Lung (tissue), 12 donors: ENCODE measurements around the gene ATXN1. TPM values are rescaled to one million over a fixed set of nuclear protein-coding genes. Genes with fewer than 3 reads are reported as not detected.
A peak's percentile ranks its signal among the peaks of the same experiment; 100 is the strongest.

Experiments used
- ATAC-seq: fragments of 200-7000 bp; cut with Tn5 transposase; one replicate; pipeline ENCODE4 v1.9.1; 2020; ENCODE audit warnings: moderate number of reproducible peaks; ENCODE audit not compliant: insufficient read depth, low FRiP score
- DNase-seq, 3 donors: peaks; one replicate each; pipeline ENCODE4 v3.0.0-alpha.2; 2013 to 2017
- H3K27ac ChIP-seq, 2 donors: one replicate each; pipeline ENCODE4 v1.5.1; 2013; ENCODE audit warnings: mild to moderate bottlenecking in 2 of 2, moderate library complexity in 2 of 2, control low read depth in 1 of 2, inconsistent platforms in 1 of 2, low read depth in 1 of 2, low read length in 1 of 2
- H3K27me3 ChIP-seq, 3 donors: one replicate each; pipeline ENCODE4 v1.5.1; 2013; ENCODE audit warnings: low read length in 2 of 3; ENCODE audit not compliant: control insufficient read depth in 3 of 3, insufficient read depth in 3 of 3
- H3K36me3 ChIP-seq, 4 donors: one replicate each; pipeline ENCODE4 v1.5.1; 2013; ENCODE audit warnings: low read length in 4 of 4, mild to moderate bottlenecking in 1 of 4, moderate library complexity in 1 of 4; ENCODE audit not compliant: control insufficient read depth in 4 of 4, insufficient read depth in 4 of 4
- H3K4me1 ChIP-seq, 5 donors: one replicate each; pipeline ENCODE4 v1.5.1; 2013; ENCODE audit warnings: low read length in 5 of 5, mild to moderate bottlenecking in 2 of 5, moderate library complexity in 1 of 5; ENCODE audit not compliant: control insufficient read depth in 5 of 5, insufficient read depth in 5 of 5
- H3K4me3 ChIP-seq: one replicate; pipeline ENCODE4 v1.5.1; 2013; ENCODE audit warnings: mild to moderate bottlenecking, control low read depth, moderate library complexity
- H3K9ac ChIP-seq, 2 donors: one replicate each; pipeline ENCODE4 v1.5.1; 2013; ENCODE audit warnings: low read length in 2 of 2, control low read depth in 1 of 2; ENCODE audit not compliant: insufficient read depth in 1 of 2
- H3K9me3 ChIP-seq, 4 donors: one replicate each; pipeline ENCODE4 v1.5.1; 2013; ENCODE audit warnings: low read length in 3 of 4, mild to moderate bottlenecking in 1 of 4, moderate library complexity in 1 of 4; ENCODE audit not compliant: control insufficient read depth in 4 of 4, insufficient read depth in 3 of 4
- CTCF ChIP-seq: IDR thresholded peaks from 2 replicates; pipeline ENCODE4 v1.5.1; 2012; ENCODE audit warnings: mild to moderate bottlenecking; ENCODE audit errors: control extremely low read depth, extremely low read depth
- WGBS, 2 donors: extraction: QIAGEN DNeasy Blood & Tissue Kit; methylation state at CpG; one replicate each; pipeline ENCODE4 v1.1.7; 2013; 5-methylcytosine and 5-hydroxymethylcytosine counted together
- polyA plus RNA-seq, 2 donors: library from polyadenylated mRNA; stranded (reverse); fragments of 200-250 nt; gene quantifications; one replicate each; pipeline ENCODE4 v1.2.1, GENCODE V29; 2013
- total RNA-seq, 2 donors: library from RNA; depleted of rRNA in 1 of 2; stranded (reverse); fragments of >200 nt in 1 of 2; gene quantifications; one replicate each; pipeline ENCODE4 v1.2.1, GENCODE V29; 2014 to 2021
- donor health status: control.
- donor health status: control.
- donor health status: Bipolar disorder and iron deficiency.
- donor health status: healthy.
- donor health status: DM: yes; HTN: yes; CAD: no.

ATXN1 gene
- total and polyA plus RNA-seq, 4 donors, result 9.7 to 108 (median 34.9) TPM

GRCh38 chr6:16539086-16539931, 222.0 kb downstream of the ATXN1 start:
- 91 to 93% methylated on average over 8 of the region's 8 CpGs for WGBS, 2 donors
- H3K36me3 ChIP-seq, result peaks cover 0 to 2% (median 0%) of the 10 kb centered on the region in 4 donors
- no peak for TF ChIP-seq CTCF
- peaks cover 2 to 14% (median 6%) of the 10 kb centered on the region in 5 donors for H3K4me1 ChIP-seq
- DNase-seq (no peak), ATAC-seq (no peak)
- H3K9ac ChIP-seq, result no peak overlapping the region
- H3K27ac ChIP-seq, result no peak overlapping the region
- H3K9me3 ChIP-seq, result no peaks in the 10 kb centered on the region
- H3K4me3 ChIP-seq, result no peak overlapping the region
- no peaks in the 10 kb centered on the region for H3K27me3 ChIP-seq

- no peak for TF ChIP-seq CTCF
- DNase-seq (no peak), ATAC-seq (no peak)
- H3K9me3 ChIP-seq, result no peaks in the 10 kb centered on the region
- no peaks in the 10 kb centered on the region for H3K36me3 ChIP-seq
- H3K27me3 ChIP-seq, result no peaks in the 10 kb centered on the region
- H3K9ac ChIP-seq, result no peak overlapping the region
- peaks cover 0 to 15% (median 4%) of the 10 kb centered on the region in 5 donors for H3K4me1 ChIP-seq
- WGBS, 2 donors, result 78 to 83% methylated on average over 5 of the region's 5 CpGs
- H3K27ac ChIP-seq, result no peak overlapping the region
- no peak overlapping the region for H3K4me3 ChIP-seq
These were observed 225.7 kb downstream of the ATXN1 start for GRCh38 chr6:16535564-16535963.

- no peak overlapping the region for H3K9ac ChIP-seq
- DNase-seq (no peak), ATAC-seq (no peak)
- H3K4me1 ChIP-seq, result peaks cover 0 to 9% (median 4%) of the 10 kb centered on the region in 5 donors
- H3K27me3 ChIP-seq, result no peaks in the 10 kb centered on the region
- WGBS, 2 donors, result 93 to 97% methylated on average over 6 of the region's 6 CpGs
- no peak overlapping the region for H3K4me3 ChIP-seq
- no peaks in the 10 kb centered on the region for H3K36me3 ChIP-seq
- TF ChIP-seq CTCF, result no peak
- no peaks in the 10 kb centered on the region for H3K9me3 ChIP-seq
- H3K27ac ChIP-seq, result peak overlapping the region in 1 of 2 donors; percentile 6
These were observed 227.5 kb downstream of the ATXN1 start for GRCh38 chr6:16533721-16534136.
